ENCODE data around the gene FAM216B.

FAM216B gene

DNA sequence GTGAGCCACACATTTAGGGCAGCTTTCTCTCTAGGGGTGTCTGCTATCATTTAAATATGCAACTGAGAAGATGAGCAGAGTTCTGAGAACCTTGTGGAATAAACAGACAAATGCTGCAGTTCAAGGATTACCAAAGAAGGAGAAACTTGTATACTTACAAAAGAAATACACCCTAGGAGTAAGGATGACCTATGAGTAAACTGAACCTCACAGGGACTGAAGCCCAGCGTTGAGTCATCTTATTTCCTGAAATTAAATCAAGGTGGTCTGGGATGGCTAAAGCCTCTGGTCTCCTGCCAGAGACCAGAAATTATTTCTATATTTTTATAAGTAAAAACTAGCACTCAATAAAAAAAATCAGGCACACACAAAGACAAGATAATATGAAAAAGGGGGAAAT, 40.1 kb downstream of the FAM216B start:
- in situ Hi-C loops (cut with MboI; ENCODE audit: low sequenced_read_pairs), result no loop called here

GRCh38 chr13:42832341-42833096, 51.1 kb downstream of the FAM216B start:
- in situ Hi-C loops (cut with MboI; ENCODE audit: low sequenced_read_pairs), result no loop called here

DNA sequence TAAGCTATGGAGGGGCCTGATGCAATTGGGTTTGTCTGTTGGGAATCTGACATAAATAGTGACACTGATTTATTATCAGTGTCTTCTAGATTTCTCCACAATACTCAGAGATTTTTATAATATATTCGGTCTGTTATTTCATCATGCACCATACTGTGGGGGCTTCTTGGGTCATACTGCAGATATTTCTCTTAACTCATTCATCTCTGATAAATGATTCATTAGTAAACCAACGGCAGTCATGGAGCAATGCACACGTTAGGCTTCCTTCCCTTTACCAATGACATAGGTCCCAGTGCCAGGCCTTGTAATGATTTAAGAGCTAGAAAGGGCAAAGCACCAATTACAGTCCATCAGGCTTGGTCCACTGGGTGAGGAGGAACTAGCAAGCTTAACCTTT, 53.6 kb downstream of the FAM216B start:
- in situ Hi-C loops (cut with MboI; ENCODE audit: low sequenced_read_pairs), result no loop called here

- in situ Hi-C loops (cut with MboI; ENCODE audit: low sequenced_read_pairs), result no loop called here
Observed at GRCh38 chr13:42836930-42837690, 55.7 kb downstream of the FAM216B start.

All from HL-60/S4 treated with retinoic acid at 250 ng/mL for 4 days and 3 days (cell line).